ENCODE results near the gene KLF5. TPM values are rescaled to one million over a fixed set of nuclear protein-coding genes. Genes with fewer than 3 reads are reported as not detected.

KLF5 gene
- total RNA-seq (2013) = 0.77 TPM
- polyA plus RNA-seq (1 to 10 TPM; 1.8 to 6.5 (median 3.6) TPM), polyA minus RNA-seq (1.1 and 5.5 TPM in 2 replicates), total RNA-seq (5.4 to 23.9 (median 10.8) reads per million in 11 experiments)

DNA sequence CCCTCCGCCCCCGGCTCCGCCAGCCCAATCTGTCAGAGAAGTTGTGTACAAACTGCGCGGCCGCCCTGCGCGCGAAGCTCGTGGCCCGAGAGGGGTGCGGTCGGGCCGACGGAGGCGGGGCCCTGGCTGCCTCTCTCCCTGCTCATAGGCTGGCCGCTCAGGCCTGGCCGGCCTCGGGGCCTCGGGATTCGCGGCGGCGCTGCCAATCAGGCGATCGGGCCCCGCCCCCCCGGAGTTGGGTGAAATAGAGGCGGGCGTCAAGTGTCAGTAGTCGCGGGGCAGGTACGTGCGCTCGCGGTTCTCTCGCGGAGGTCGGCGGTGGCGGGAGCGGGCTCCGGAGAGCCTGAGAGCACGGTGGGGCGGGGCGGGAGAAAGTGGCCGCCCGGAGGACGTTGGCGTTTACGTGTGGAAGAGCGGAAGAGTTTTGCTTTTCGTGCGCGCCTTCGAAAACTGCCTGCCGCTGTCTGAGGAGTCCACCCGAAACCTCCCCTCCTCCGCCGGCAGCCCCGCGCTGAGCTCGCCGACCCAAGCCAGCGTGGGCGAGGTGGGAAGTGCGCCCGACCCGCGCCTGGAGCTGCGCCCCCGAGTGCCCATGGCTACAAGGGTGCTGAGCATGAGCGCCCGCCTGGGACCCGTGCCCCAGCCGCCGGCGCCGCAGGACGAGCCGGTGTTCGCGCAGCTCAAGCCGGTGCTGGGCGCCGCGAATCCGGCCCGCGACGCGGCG is at the start of gene KLF5:
Gene KLF5, plus strand, starts transcription at position 270 of the 724 bp plus-strand sequence. Its CDS starts 323 bp downstream, at position 593.
- Histone ChIP-seq H3K4me2 (replicated peaks; ENCODE audit: extremely low read depth, low read length, poor library complexity, severe bottlenecking) (peak within 1 kb of the TSS; percentile 88), H3K4me1 (ENCODE audit: control insufficient read depth in 1 of 2, insufficient read depth in 2 of 2, low read length in 2 of 2) (peaks cover 14 to 33% of the 10 kb centered on the region in 2 donors), H3K4me3 (replicated peaks in 1 of 3; ENCODE audit: low read depth in 2 of 3, low read length in 3 of 3) (peak within 1 kb of the TSS; percentile 49 to 79 (median 58)), H3K27ac (ENCODE audit: low read depth in 1 of 2, low read length in 2 of 2) (no peak within 1 kb of the TSS), H3K27me3 (ENCODE audit: control insufficient read depth in 2 of 2, insufficient read depth in 2 of 2, low read length in 2 of 2) (peaks cover 48 to 52% of the 10 kb centered on the region in 2 donors), H3K79me2 (ENCODE audit: insufficient read depth, low read length) (no peaks in the 10 kb centered on the region), H3K9me3 (replicated peaks in 1 of 2; ENCODE audit: control insufficient read depth in 1 of 2, insufficient read depth in 1 of 2, low read length in 2 of 2) (no peaks in the 10 kb centered on the region), H4K20me1 (ENCODE audit: insufficient read depth, low read length) (no peaks in the 10 kb centered on the region), H3K9ac (ENCODE audit: insufficient read depth, low read length, poor library complexity, severe bottlenecking) (peak within 1 kb of the TSS; percentile 59), H2AFZ (ENCODE audit: insufficient read depth, low read depth, low read length, poor library complexity, severe bottlenecking) (peak within 1 kb of the TSS; percentile 91), H3K36me3 (replicated peaks in 1 of 2; ENCODE audit: control insufficient read depth in 1 of 2, insufficient read depth in 2 of 2, low read length in 2 of 2) (no peaks in the 10 kb centered on the region)
- Mint-ChIP-seq H3K27me3 (ENCODE audit: low read depth in 3 of 3) (peaks cover 41 to 58% (median 48%) of the 10 kb centered on the region in 3 donors), H3K4me1 (peaks cover 23% of the 10 kb centered on the region), H3K9me3 (peaks cover 0 to 17% (median 2%) of the 10 kb centered on the region in 7 donors), H3K27ac (peak within 1 kb of the TSS in 5 of 7 donors; percentile 70 to 86 (median 76)), H3K4me3 (peak within 1 kb of the TSS; percentile 92 to 94), H3K36me3 (peaks cover 14 to 15% of the 10 kb centered on the region in 2 donors)
- under 1% methylated on average over 83 of the region's 93 CpGs for WGBS (ENCODE audit: insufficient coverage)
- peak; percentile 83 to 89 (median 87) for DNase-seq
- intact Hi-C loops (cut with micrococcal nuclease) = no loop called here
- TF ChIP-seq, protein P1, sequence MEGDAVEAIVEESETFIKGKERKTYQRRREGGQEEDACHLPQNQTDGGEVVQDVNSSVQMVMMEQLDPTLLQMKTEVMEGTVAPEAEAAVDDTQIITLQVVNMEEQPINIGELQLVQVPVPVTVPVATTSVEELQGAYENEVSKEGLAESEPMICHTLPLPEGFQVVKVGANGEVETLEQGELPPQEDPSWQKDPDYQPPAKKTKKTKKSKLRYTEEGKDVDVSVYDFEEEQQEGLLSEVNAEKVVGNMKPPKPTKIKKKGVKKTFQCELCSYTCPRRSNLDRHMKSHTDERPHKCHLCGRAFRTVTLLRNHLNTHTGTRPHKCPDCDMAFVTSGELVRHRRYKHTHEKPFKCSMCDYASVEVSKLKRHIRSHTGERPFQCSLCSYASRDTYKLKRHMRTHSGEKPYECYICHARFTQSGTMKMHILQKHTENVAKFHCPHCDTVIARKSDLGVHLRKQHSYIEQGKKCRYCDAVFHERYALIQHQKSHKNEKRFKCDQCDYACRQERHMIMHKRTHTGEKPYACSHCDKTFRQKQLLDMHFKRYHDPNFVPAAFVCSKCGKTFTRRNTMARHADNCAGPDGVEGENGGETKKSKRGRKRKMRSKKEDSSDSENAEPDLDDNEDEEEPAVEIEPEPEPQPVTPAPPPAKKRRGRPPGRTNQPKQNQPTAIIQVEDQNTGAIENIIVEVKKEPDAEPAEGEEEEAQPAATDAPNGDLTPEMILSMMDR (IDR thresholded peaks at IDR 0.05) = no peak

DNA sequence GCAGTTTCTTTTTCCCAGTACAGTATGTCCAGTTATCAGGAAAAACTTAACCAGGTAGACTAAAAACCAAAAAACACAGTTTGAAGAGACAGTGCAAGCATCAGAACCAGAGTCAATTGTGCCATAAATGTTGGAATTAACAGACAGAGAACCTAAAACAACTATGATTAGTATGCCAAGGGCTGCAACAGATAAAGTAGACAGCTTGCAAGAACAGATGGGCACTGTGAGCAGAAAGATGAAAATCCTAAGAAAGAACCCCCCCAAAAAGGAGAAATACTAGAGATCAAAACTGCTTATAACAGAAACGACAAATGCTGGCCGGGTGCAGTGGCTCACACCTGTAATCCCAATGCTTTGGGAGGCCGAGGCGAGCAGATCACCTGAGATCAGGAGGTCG is 47.1 kb upstream of the KLF5 start:
- no peaks in the 10 kb centered on the region for H3K9me3 ChIP-seq (replicated peaks in 1 of 2; ENCODE audit: control insufficient read depth in 1 of 2, insufficient read depth in 1 of 2, low read length in 2 of 2)
- H3K27me3 Mint-ChIP-seq (ENCODE audit: low read depth in 3 of 3) = peaks cover 0 to 5% (median 0%) of the 10 kb centered on the region in 3 donors
- no peaks in the 10 kb centered on the region for H3K4me1 ChIP-seq (ENCODE audit: control insufficient read depth in 1 of 2, insufficient read depth in 2 of 2, low read length in 2 of 2)
- peak overlapping the region in 1 of 7 donors; percentile 26 for H3K27ac Mint-ChIP-seq
- no peaks in the 10 kb centered on the region for H3K79me2 ChIP-seq (ENCODE audit: insufficient read depth, low read length)
- H3K36me3 ChIP-seq (replicated peaks in 1 of 2; ENCODE audit: control insufficient read depth in 1 of 2, insufficient read depth in 2 of 2, low read length in 2 of 2) = peaks cover 4 to 6% of the 10 kb centered on the region in 2 donors
- no peak overlapping the region for H3K4me3 ChIP-seq (replicated peaks in 1 of 3; ENCODE audit: low read depth in 2 of 3, low read length in 3 of 3)
- no CpG with 5 or more reads among the region's 5 CpGs for WGBS (ENCODE audit: insufficient coverage)
- no peak for DNase-seq
- H2AFZ ChIP-seq (ENCODE audit: insufficient read depth, low read depth, low read length, poor library complexity, severe bottlenecking) = no peak overlapping the region
- no peaks in the 10 kb centered on the region for H3K4me1 Mint-ChIP-seq
- no peak overlapping the region for H3K4me3 Mint-ChIP-seq
- no peak overlapping the region for H3K27ac ChIP-seq (ENCODE audit: low read depth in 1 of 2, low read length in 2 of 2)
- TF ChIP-seq, protein P1 (IDR thresholded peaks at IDR 0.05) = no peak
- no peak overlapping the region for H3K4me2 ChIP-seq (replicated peaks; ENCODE audit: extremely low read depth, low read length, poor library complexity, severe bottlenecking)
- no peaks in the 10 kb centered on the region for H4K20me1 ChIP-seq (ENCODE audit: insufficient read depth, low read length)
- H3K27me3 ChIP-seq (ENCODE audit: control insufficient read depth in 2 of 2, insufficient read depth in 2 of 2, low read length in 2 of 2) = no peaks in the 10 kb centered on the region
- intact Hi-C loops (cut with micrococcal nuclease) = no loop called here
- no peak overlapping the region for H3K9ac ChIP-seq (ENCODE audit: insufficient read depth, low read length, poor library complexity, severe bottlenecking)
- peaks cover 0 to 6% (median 0%) of the 10 kb centered on the region in 7 donors for H3K9me3 Mint-ChIP-seq
- peaks cover 21 to 26% of the 10 kb centered on the region in 2 donors for H3K36me3 Mint-ChIP-seq
